Peyer's patch (tissue), 4 donors: ENCODE measurements around the gene SPOCK2.

Experiments
- POLR2A ChIP-seq, 2 donors: fragments of 450-650 bp; IDR thresholded peaks; one replicate each; pipeline ENCODE4 v1.5.1; 2017; ENCODE audit warnings: antibody characterized with exemption in 2 of 2, mild to moderate bottlenecking in 2 of 2, moderate library complexity in 2 of 2
- TF ChIP-seq, protein P1 (sequence below), 6 experiments: fragments of 450-650 bp in 4 of 6; fragments of 200-600 bp in 2 of 6; sonication (generic) in 1 of 6; IDR thresholded peaks; one replicate each; pipeline ENCODE4 v1.5.1; 2017 to 2019; ENCODE audit warnings: antibody characterized with exemption in 6 of 6, mild to moderate bottlenecking in 3 of 6, moderate library complexity in 1 of 6

DNA sequence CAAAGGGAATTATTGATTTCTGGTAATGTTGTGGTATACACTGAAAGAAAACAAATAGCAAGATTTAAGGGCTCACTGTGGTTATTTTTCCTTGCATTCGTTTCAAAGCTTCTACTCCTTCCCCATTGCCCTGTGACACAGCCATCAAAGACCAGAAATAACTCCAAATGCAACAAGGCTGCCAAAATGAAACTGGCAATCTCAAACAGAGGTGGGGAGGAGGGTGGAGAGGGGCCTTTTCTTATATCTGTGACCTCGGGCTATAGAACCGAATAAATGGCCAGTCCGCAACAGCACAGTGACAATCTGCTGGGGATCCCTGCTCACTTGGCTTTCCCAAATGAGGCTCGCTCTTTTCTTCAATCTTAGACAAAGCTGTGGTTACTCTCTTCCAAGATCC lies 17.4 kb upstream of the SPOCK2 start:
- TF ChIP-seq, protein P1, sequence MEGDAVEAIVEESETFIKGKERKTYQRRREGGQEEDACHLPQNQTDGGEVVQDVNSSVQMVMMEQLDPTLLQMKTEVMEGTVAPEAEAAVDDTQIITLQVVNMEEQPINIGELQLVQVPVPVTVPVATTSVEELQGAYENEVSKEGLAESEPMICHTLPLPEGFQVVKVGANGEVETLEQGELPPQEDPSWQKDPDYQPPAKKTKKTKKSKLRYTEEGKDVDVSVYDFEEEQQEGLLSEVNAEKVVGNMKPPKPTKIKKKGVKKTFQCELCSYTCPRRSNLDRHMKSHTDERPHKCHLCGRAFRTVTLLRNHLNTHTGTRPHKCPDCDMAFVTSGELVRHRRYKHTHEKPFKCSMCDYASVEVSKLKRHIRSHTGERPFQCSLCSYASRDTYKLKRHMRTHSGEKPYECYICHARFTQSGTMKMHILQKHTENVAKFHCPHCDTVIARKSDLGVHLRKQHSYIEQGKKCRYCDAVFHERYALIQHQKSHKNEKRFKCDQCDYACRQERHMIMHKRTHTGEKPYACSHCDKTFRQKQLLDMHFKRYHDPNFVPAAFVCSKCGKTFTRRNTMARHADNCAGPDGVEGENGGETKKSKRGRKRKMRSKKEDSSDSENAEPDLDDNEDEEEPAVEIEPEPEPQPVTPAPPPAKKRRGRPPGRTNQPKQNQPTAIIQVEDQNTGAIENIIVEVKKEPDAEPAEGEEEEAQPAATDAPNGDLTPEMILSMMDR (IDR thresholded peaks at IDR 0.05): no peak
- no peak for TF ChIP-seq POLR2A (IDR thresholded peaks at IDR 0.05)
